HG02885 (cell line): ENCODE results near the gene PRRG2.

Experiments used
- ATAC-seq: cut with Tn5 transposase; IDR thresholded peaks from one replicate; pipeline ENCODE4 v1.9.1; 2021; ENCODE audit warnings: mild to moderate bottlenecking; ENCODE audit not compliant: unreplicated experiment, poor library complexity

Gene PRRG2

DNA sequence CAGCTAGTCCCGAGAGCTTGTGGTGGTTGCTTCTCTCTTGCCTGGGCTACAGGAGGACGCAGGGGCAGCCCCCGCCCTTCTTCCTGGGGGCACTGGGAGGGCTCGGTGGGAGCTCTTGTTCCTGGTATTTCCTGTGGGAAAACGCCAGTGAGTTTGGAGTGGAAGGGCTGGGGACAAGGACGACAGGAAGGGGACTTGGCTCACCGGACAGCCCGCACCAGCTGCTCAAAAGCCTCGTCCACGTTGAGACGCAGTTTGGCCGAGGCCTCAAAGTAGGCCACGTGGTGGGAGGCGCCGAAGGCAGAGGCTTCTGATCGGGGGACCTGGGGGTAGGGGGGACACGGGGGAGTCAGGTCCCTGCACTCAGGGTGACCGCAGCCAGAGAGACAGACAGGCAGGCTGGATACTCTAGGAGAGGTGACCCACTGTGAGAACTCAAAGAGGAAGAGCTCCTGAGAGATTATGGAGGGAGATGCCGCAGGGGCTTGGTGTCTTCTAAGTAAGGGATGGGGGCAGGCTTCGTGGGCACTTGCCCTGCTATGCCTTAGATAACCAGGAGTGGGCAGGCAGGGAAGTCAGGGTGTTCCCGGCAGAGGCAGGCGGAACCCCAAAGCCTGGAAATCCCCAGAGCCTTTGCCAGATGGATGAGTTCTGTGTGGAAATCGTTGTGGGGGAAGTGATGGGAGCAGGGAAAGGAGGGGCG, 54.6 kb downstream of the PRRG2 start:
- no peak for ATAC-seq

DNA sequence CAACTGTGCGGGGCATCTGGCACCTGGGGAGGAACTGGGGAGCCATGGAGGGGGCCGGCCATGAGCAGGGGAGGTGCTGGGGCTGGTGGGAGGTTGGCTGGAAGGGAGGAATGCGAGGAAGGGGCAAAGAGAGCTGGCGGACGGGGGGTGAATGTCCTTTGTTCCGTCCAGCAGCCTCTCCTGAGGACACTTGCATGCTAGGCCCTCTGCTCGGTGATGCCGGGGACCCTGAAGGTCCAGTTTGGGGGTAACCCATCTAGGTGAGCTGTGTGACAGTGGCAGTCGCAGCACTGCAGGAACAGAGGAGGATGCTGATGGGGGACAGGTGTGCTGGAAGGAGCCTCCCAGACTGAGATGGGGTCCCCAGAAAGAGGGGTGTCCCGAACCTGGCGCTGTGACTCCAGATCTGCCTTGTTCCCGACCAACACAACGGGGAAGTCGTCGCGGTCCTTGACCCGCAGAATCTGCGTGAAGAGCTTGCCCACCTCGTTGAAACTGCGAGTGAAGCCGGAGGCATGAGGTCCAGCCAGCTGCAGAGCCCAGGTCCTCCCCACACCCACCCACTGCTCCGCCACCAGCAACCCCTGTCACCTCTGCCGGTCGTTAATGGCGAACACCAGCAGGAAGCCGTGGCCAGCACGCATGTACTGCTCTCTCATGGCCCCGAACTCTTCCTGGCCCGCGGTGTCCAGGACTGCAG, 55.3 kb downstream of the PRRG2 start:
- ATAC-seq: no peak

DNA sequence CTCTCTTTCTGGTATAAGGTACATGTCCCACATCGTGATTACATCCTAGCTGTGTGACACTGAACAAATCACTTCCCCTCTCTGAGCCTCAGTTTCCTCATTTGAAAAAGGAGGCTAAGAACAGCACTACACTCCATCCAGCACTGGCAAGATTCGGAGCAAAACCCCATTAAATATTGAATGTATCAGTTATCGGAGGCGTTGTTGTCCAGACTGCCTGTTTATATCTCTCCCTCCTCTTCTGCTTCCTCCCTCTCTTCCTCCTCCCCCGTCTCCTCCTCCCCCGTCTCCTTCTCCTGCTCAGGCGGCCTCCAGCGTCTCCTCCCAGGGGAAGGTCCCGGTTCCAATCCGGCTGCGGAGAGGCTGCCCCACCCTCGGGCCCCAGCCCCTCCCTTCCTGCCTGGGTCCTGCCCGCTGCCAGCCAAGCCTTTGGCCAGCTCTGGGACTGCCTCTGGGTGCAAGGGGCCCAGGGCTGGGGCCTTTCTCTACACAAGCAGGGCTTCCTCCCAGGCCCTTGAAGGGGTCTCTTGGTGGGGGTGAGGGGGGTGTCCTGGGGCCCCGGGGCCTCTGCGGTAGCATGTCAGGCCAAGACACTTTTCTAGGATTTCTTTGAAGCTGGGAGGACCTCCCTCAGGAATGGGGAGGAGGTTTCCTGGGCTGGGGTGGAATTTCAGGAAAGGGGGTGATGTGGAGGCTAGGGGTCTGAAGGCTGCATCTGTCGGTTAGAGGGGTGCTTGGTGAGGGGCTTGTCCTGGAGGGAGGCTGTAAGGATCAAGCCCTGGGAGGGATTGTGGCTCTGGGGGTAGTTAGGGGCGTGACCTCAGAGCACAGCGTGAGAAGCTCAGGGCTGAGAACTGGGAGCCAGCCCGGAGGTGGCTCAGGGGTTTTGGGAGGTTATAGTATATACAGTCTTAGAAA, 57.0 kb downstream of the PRRG2 start:
- no peak for ATAC-seq

DNA sequence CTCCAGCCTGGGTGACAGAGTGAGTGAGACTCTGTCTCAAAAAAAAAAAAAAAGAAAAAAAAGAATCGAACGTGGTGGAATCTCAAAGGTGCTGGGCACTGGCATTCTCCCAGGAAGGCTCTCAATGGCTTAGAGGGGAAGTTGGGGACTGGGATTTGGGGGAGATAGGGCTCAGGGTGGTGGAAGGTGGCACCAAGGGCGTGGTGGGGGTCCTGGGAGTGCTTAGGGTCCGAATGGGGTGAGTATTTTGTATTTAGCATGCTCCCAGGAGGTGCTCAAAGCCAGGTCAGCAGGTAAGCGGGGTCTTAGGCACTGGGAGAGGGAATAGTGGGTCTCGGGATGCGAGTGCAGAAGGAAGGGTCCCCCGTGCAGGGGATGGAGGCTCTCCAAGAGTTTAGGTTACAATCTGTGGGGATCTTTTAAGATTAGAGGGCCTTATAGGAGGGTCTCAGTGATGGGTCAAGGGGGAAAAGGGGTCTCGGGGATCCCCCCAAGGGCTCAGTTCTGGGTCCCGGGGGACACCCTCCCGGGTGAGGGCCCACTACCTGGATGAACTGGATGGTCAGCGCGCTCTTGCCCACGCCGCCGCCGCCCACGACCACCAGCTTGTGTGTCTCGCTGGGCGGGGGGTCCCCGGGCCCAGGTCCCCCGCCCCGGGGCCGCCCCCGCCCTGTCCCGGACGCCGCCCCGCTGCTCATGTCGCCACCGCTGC, 58.4 kb downstream of the PRRG2 start:
- no peak for ATAC-seq

DNA sequence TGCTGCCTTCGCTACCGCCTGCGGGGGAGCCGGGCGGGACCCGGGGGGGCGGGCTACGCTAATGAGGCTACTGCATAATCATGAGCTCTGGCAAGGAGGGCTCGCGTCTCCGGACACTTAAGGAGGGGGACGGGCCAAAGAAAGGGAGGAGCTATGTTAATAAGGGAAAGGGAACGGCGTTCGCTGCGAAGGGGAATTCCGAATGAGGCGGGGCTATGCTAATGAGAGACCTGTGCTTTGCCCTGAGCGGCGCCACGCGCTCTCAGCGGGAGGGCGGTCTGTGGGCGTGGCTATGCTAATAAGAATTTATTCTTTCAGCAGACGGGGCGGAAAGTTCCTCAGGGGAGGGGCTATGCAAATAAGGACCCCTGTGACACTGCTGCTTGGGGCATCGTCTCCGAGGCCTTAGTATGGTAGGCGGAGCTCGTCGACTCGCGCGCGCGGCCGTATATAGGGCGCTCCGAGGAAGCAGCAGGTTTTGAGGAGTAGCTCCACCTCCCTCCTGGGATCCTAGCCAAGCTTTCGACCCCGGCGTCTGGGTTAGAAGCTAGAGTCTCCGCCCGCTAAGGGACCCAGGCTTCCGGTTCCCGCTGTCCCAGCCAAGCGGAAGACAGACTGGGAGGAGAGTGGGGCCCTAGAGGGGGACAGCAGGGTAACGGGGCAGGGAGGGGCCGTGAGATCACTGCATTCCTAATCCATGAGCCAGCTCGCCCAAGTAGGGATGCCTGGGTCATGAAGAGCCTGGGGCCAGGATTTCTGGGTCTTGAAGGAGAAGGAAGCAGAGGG, 59.2 kb downstream of the PRRG2 start, which contains the start of gene RRAS:
RRAS (minus strand) TSS at position 31 of the 786 bp plus-strand sequence. CDS start 45 bp downstream, outside the sequence.
- peak; percentile 61 for ATAC-seq
